Breast epithelium (tissue), 4 donors: ENCODE data around the gene IGSF9B. TPM values are rescaled to one million over a fixed set of nuclear protein-coding genes. Genes with fewer than 3 reads are reported as not detected.

Experiments used
- DNase-seq, 2 donors: peaks; one replicate each; pipeline ENCODE4 v3.0.0-alpha.2; 2019; ENCODE audit warnings: low spot score in 2 of 2
- H3K27ac ChIP-seq, 2 donors: fragments of 200-600 bp; sonication (generic) in 1 of 2; one replicate each; pipeline ENCODE4 v1.5.1; 2016 to 2019; ENCODE audit warnings: mild to moderate bottlenecking in 1 of 2
- H3K27me3 ChIP-seq, 2 donors: fragments of 200-600 bp; sonication (generic) in 1 of 2; one replicate each; pipeline versions ENCODE4 v1.5.1 to v1.6.0; 2017 to 2019; ENCODE audit warnings: control low read depth in 1 of 2, mild to moderate bottlenecking in 1 of 2
- H3K36me3 ChIP-seq: fragments of 200-600 bp; one replicate; pipeline ENCODE4 v1.5.1; 2019
- H3K4me1 ChIP-seq, 2 donors: fragments of 200-600 bp; sonication (generic); one replicate each; pipeline ENCODE4 v1.5.1; 2016 to 2019; ENCODE audit warnings: control low read depth in 1 of 2
- H3K4me3 ChIP-seq, 3 donors: fragments of 200-600 bp; sonication (generic); 1 replicate in 2 of 3; 2 replicates in 1 of 3; pipeline ENCODE4 v1.5.1; 2016 to 2019; ENCODE audit warnings: mild to moderate bottlenecking in 3 of 3, moderate library complexity in 2 of 3
- H3K9me3 ChIP-seq, 2 donors: fragments of 200-600 bp; sonication (generic) in 1 of 2; one replicate each; pipeline ENCODE4 v1.5.1; 2016 to 2019; ENCODE audit warnings: control low read depth in 1 of 2
- POLR2A ChIP-seq: fragments of 450-650 bp; IDR thresholded peaks from one replicate; pipeline ENCODE4 v1.6.1; 2016; ENCODE audit warnings: antibody characterized with exemption, mild to moderate bottlenecking, moderate library complexity
- POLR2AphosphoS5 ChIP-seq, 3 donors: sonication (generic); formaldehyde crosslinking; IDR thresholded peaks; one replicate each; pipeline ENCODE4 v1.6.1; 2017; ENCODE audit warnings: antibody characterized with exemption in 3 of 3
- intact Hi-C: fragments of 100-400 bp; cut with DNase I; formaldehyde crosslinking; loops from one replicate; pipeline ENCODE4 v1.15.1; 2023; ENCODE audit warnings: low total_unique reads
- total RNA-seq, 3 donors: library from RNA; depleted of rRNA; stranded (reverse); fragments of >200 nt; gene quantifications; one replicate each; pipeline ENCODE4 v1.1.0, GENCODE V29; 2016
- TF ChIP-seq, protein P1 (sequence below), 3 donors: fragments of 450-650 bp; IDR thresholded peaks; one replicate each; pipeline ENCODE4 v1.5.1; 2016 to 2017; ENCODE audit warnings: antibody characterized with exemption in 3 of 3, mild to moderate bottlenecking in 3 of 3, moderate library complexity in 3 of 3

IGSF9B gene
- total RNA-seq, 3 donors from 2014 or later: 0.64 to 4.5 (median 3.3) TPM

DNA sequence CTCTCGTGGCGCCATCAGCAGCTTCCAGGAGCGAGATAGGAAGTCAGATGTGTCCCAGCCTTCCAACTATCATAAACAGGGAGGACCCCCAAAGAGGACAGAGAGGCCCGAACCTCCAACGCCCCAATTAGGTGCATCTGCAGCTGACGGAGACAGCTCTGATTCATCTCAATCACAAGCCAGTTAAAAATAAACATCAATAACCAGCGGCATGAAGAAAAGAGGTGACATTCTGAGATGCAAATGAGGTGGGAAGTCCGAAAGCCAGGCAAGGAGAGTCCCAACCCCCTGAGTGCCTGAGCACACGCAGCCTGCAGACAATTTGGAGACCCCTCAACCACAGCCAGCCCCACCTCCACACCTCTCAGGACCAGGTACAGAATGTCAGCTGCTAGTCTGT is 28.1 kb upstream of the IGSF9B start:
- intact Hi-C loops: no loop called here
- DNase-seq: no peak
- peaks cover 0 to 5% of the 10 kb centered on the region in 2 donors for H3K27me3 ChIP-seq
- no peak for TF ChIP-seq POLR2AphosphoS5 (IDR thresholded peaks at IDR 0.05)
- TF ChIP-seq, protein P1, sequence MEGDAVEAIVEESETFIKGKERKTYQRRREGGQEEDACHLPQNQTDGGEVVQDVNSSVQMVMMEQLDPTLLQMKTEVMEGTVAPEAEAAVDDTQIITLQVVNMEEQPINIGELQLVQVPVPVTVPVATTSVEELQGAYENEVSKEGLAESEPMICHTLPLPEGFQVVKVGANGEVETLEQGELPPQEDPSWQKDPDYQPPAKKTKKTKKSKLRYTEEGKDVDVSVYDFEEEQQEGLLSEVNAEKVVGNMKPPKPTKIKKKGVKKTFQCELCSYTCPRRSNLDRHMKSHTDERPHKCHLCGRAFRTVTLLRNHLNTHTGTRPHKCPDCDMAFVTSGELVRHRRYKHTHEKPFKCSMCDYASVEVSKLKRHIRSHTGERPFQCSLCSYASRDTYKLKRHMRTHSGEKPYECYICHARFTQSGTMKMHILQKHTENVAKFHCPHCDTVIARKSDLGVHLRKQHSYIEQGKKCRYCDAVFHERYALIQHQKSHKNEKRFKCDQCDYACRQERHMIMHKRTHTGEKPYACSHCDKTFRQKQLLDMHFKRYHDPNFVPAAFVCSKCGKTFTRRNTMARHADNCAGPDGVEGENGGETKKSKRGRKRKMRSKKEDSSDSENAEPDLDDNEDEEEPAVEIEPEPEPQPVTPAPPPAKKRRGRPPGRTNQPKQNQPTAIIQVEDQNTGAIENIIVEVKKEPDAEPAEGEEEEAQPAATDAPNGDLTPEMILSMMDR (IDR thresholded peaks at IDR 0.05): no peak
- no peak for TF ChIP-seq POLR2A
- no peak overlapping the region for H3K27ac ChIP-seq
- H3K4me1 ChIP-seq: no peaks in the 10 kb centered on the region
- no peak overlapping the region for H3K4me3 ChIP-seq
- no peaks in the 10 kb centered on the region for H3K9me3 ChIP-seq
- no peaks in the 10 kb centered on the region for H3K36me3 ChIP-seq

DNA sequence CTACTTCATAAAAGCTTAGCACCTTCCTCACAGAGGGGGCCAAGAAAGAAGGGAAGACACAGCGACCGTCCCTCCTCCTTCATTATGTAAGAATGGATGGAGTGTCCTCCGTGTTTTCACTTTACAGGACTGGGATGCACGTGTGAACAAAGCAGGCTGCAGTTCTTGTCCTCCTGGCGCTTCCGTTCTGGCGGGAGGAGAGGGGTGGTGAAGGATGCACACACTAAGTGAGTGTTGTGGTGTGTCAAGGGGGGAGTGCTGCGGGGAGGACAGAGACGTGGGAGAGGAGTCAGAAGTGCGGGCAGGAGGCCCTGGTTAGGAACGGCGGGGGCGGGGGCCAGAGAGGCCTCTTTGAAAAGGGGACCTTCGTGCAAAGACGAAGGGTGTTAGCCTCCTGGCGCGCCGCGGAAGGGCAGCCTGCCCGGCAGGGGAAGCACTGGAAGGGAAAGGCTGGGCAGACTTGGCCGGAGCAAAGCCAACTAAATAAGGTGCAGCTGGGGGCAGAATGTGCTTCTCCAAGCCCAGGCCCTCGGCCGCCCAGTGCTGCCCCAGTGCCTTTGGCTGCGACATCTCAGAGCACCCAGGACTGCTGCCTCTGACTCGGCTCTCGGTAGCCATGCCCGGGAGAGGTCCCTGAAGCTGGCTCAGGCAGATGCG is 27.0 kb upstream of the IGSF9B start:
- no peak for TF ChIP-seq POLR2AphosphoS5 (IDR thresholded peaks at IDR 0.05)
- no peak for TF ChIP-seq POLR2A
- TF ChIP-seq, protein P1 (IDR thresholded peaks at IDR 0.05): no peak
- DNase-seq: no peak
- H3K27ac ChIP-seq: no peak overlapping the region

DNA sequence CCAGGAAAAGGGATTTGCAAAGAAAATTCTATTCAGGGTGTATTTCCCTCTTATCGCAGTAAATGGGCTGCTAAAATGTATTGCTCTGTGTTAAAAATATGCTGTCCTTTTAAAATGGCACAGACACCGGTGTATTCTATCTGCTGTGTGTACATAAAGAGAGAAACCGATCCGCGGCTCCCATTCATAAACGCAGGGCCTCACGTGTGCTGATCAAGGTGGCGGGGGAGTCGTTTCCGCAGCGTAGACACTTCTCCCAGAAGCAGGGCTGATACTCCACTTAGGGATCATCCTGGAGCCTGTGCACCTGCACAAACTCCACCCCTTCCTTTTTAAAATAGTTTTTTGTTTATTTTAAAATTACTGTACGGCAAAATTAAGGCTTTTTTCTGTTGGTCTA is 26.1 kb upstream of the IGSF9B start:
- H3K4me3 ChIP-seq: no peak overlapping the region
- TF ChIP-seq POLR2AphosphoS5 (IDR thresholded peaks at IDR 0.05) (no peak), POLR2A (no peak)
- TF ChIP-seq, protein P1 (IDR thresholded peaks at IDR 0.05): no peak
- DNase-seq: no peak

More for the DNA sequence above, 27.0 kb upstream of the IGSF9B start:
- Histone ChIP-seq H3K4me1 (no peaks in the 10 kb centered on the region), H3K4me3 (no peak overlapping the region), H3K9me3 (no peaks in the 10 kb centered on the region), H3K27me3 (no peaks in the 10 kb centered on the region), H3K36me3 (no peaks in the 10 kb centered on the region)
- intact Hi-C loops: no loop called here

DNA sequence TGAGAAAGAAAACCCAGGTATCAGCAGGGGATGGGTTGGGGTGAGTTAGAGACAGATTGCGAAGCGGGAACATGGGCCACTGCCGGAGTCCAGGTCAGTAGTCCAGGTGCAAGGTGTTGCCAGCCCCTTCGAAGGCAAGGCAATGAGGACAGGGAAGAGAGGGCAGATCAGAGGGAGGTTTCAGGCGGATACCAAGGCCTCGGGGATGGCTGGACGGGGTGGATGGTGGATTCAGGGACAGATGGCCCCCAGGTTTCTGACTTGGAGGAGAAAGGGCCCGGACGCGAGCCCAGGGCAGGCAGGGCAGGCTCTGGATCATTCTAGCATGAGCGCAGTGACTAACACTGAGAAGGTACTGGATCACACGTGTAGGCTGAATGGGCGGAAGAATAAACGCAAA is 25.4 kb upstream of the IGSF9B start:
- Histone ChIP-seq H3K27ac (no peak overlapping the region), H3K27me3 (peaks cover 0 to 4% of the 10 kb centered on the region in 2 donors), H3K4me1 (no peaks in the 10 kb centered on the region), H3K36me3 (no peaks in the 10 kb centered on the region), H3K9me3 (no peaks in the 10 kb centered on the region), H3K4me3 (no peak overlapping the region)
- TF ChIP-seq POLR2A: no peak
- TF ChIP-seq, protein P1 (IDR thresholded peaks at IDR 0.05): no peak
- TF ChIP-seq POLR2AphosphoS5 (IDR thresholded peaks at IDR 0.05): no peak
- no peak for DNase-seq
- intact Hi-C loops: no loop called here

More for the DNA sequence above, 26.1 kb upstream of the IGSF9B start:
- Histone ChIP-seq H3K27me3 (no peaks in the 10 kb centered on the region), H3K36me3 (no peaks in the 10 kb centered on the region), H3K9me3 (no peaks in the 10 kb centered on the region), H3K4me1 (no peaks in the 10 kb centered on the region), H3K27ac (no peak overlapping the region)
- intact Hi-C loops: no loop called here

DNA sequence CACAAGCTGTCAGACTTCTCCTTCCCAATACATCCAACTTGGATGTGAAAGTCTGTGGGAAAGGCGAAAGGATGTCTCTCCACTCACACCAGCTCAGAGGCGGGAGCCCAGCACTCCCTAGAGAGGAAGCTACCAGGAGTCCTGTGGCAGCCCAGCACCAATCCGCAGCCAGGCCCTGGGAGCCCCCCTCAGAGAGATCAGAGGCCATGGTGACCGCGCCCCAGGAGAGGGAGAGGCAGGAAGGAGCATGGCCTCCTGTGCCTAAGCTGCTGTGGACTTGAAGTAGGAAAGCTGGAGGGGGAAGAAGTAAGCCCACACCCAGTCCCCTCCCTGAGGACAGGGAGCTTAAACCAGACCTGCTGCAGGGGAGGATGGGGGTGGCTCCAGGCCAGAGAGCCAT is 24.4 kb upstream of the IGSF9B start:
- Histone ChIP-seq H3K27ac (peak overlapping the region in 1 of 2 donors; percentile 19), H3K4me1 (no peaks in the 10 kb centered on the region), H3K9me3 (no peaks in the 10 kb centered on the region), H3K36me3 (no peaks in the 10 kb centered on the region), H3K27me3 (peaks cover 0 to 14% of the 10 kb centered on the region in 2 donors), H3K4me3 (no peak overlapping the region)
- TF ChIP-seq POLR2A (no peak), POLR2AphosphoS5 (IDR thresholded peaks at IDR 0.05) (no peak)
- TF ChIP-seq, protein P1 (IDR thresholded peaks at IDR 0.05): no peak
- intact Hi-C loops: no loop called here
- DNase-seq: no peak
